ENCODE results near the gene LRRC34. TPM values are rescaled to one million over a fixed set of nuclear protein-coding genes. Genes with fewer than 3 reads are reported as not detected.

Gene LRRC34
- total and polyA plus RNA-seq, 2 of the 8 experiments (the other 6 are each of a cell fraction or from before 2014, with no cell fraction given) = 3.3 to 4.1 TPM

DNA sequence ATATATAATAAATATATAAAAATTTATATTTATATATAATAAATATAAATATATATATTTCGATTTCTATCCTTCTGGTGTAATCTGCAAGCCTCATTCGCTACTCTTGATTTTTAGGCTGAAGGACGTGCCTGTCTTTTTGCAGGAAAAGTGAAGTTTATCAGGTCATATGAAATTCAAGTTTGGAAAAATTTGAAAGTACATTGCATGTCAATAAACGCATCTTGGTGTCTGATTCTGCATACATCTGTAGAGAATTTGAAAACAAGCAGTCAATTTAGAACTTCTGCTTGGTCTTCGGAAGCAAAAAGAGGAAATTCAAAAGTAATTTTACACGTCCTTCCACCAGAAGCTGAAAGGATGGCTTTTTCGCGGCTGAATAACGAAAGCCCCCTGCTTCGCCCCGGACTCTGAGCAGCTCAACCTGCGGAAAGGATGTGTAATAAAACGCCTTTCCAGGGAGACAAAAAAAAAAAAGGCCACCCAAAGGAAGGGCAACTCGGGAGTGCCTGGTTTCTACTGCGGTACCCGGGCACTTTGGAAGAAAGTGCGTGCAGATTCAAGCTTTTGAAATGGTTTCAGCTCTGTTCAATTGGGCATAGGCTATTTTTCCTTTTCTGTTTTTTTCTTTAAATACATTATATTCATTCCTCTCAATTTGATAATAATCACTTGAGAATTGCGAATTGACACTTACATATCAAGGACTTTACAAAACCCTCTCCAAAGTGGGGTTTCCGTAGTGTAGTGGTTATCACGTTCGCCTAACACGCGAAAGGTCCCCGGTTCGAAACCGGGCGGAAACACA lies 41.0 kb downstream of the LRRC34 start (continued):
- TF ChIP-seq, protein P1, sequence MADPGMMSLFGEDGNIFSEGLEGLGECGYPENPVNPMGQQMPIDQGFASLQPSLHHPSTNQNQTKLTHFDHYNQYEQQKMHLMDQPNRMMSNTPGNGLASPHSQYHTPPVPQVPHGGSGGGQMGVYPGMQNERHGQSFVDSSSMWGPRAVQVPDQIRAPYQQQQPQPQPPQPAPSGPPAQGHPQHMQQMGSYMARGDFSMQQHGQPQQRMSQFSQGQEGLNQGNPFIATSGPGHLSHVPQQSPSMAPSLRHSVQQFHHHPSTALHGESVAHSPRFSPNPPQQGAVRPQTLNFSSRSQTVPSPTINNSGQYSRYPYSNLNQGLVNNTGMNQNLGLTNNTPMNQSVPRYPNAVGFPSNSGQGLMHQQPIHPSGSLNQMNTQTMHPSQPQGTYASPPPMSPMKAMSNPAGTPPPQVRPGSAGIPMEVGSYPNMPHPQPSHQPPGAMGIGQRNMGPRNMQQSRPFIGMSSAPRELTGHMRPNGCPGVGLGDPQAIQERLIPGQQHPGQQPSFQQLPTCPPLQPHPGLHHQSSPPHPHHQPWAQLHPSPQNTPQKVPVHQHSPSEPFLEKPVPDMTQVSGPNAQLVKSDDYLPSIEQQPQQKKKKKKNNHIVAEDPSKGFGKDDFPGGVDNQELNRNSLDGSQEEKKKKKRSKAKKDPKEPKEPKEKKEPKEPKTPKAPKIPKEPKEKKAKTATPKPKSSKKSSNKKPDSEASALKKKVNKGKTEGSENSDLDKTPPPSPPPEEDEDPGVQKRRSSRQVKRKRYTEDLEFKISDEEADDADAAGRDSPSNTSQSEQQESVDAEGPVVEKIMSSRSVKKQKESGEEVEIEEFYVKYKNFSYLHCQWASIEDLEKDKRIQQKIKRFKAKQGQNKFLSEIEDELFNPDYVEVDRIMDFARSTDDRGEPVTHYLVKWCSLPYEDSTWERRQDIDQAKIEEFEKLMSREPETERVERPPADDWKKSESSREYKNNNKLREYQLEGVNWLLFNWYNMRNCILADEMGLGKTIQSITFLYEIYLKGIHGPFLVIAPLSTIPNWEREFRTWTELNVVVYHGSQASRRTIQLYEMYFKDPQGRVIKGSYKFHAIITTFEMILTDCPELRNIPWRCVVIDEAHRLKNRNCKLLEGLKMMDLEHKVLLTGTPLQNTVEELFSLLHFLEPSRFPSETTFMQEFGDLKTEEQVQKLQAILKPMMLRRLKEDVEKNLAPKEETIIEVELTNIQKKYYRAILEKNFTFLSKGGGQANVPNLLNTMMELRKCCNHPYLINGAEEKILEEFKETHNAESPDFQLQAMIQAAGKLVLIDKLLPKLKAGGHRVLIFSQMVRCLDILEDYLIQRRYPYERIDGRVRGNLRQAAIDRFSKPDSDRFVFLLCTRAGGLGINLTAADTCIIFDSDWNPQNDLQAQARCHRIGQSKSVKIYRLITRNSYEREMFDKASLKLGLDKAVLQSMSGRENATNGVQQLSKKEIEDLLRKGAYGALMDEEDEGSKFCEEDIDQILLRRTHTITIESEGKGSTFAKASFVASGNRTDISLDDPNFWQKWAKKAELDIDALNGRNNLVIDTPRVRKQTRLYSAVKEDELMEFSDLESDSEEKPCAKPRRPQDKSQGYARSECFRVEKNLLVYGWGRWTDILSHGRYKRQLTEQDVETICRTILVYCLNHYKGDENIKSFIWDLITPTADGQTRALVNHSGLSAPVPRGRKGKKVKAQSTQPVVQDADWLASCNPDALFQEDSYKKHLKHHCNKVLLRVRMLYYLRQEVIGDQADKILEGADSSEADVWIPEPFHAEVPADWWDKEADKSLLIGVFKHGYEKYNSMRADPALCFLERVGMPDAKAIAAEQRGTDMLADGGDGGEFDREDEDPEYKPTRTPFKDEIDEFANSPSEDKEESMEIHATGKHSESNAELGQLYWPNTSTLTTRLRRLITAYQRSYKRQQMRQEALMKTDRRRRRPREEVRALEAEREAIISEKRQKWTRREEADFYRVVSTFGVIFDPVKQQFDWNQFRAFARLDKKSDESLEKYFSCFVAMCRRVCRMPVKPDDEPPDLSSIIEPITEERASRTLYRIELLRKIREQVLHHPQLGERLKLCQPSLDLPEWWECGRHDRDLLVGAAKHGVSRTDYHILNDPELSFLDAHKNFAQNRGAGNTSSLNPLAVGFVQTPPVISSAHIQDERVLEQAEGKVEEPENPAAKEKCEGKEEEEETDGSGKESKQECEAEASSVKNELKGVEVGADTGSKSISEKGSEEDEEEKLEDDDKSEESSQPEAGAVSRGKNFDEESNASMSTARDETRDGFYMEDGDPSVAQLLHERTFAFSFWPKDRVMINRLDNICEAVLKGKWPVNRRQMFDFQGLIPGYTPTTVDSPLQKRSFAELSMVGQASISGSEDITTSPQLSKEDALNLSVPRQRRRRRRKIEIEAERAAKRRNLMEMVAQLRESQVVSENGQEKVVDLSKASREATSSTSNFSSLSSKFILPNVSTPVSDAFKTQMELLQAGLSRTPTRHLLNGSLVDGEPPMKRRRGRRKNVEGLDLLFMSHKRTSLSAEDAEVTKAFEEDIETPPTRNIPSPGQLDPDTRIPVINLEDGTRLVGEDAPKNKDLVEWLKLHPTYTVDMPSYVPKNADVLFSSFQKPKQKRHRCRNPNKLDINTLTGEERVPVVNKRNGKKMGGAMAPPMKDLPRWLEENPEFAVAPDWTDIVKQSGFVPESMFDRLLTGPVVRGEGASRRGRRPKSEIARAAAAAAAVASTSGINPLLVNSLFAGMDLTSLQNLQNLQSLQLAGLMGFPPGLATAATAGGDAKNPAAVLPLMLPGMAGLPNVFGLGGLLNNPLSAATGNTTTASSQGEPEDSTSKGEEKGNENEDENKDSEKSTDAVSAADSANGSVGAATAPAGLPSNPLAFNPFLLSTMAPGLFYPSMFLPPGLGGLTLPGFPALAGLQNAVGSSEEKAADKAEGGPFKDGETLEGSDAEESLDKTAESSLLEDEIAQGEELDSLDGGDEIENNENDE (IDR thresholded peaks at IDR 0.05; ENCODE audit: insufficient replicate concordance, low read length) = peak; percentile 48
- no peak for TF ChIP-seq BRCA1 (IDR thresholded peaks at IDR 0.05; ENCODE audit: low read depth, low read length)
- TF ChIP-seq RAD21 (IDR thresholded peaks at IDR 0.05 in 1 of 2, conservative IDR thresholded peaks at IDR 0.05 in 1 of 2; ENCODE audit: low read depth in 2 of 2, low read length in 2 of 2) = no peak
- no peak for TF ChIP-seq KDM5A (IDR thresholded peaks at IDR 0.05; ENCODE audit: low read length)
- TF ChIP-seq CHD1 (IDR thresholded peaks at IDR 0.05; ENCODE audit: low read depth, low read length) = no peak
- TF ChIP-seq CTCF (IDR thresholded peaks at IDR 0.05; ENCODE audit: control extremely low read depth in 1 of 3, insufficient read depth in 1 of 3, low read depth in 1 of 3, low read length in 3 of 3) = no peak
- no peak for TF ChIP-seq RXRA (IDR thresholded peaks at IDR 0.05; ENCODE audit: insufficient read depth, low read depth, low read length)

All from H1 (cell line).